Measurements from ENCODE around the gene SH2D7.

Gene SH2D7

DNA sequence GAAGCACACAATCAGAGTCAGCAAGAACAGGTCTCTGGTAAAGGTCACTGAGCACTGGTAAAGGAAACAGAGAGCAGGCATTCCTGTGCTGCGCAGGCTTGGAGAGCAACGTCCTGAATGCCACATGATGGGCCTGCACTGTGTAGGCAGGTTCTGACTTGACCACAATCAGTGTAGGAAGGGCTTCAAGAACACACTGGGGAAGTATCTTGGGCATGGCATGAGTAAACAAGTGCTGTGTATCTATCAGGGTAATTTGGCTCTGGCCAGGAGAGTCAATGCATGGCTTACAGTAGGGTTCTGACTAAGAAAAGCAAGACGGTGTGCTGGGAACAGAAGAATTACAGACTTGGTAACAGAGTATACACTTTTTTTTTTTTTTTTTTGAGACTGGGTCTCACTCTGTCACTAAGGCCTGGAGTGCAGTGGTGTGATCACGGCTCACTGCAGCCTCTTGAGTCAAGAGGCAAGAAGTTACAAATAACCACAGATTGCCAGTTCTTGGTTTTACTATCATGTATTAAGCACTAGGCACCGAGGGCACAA lies 45.5 kb upstream of the SH2D7 start:
- peak overlapping the region; percentile 86 for H3K27ac ChIP-seq (replicated peaks)
- DNase-seq (ENCODE audit: low read depth in 1 of 2, low spot score in 1 of 2) = peak; percentile 51 to 73
- H3K4me3 ChIP-seq (replicated peaks; ENCODE audit: insufficient read depth, low read length) = no peak overlapping the region
- TF ChIP-seq GABPA (IDR thresholded peaks at IDR 0.05; ENCODE audit: low read depth) (no peak), POLR2AphosphoS5 (IDR thresholded peaks at IDR 0.05; ENCODE audit: low read depth) (peak; percentile 61)
- H3K27me3 ChIP-seq (ENCODE audit: insufficient read depth, poor library complexity, severe bottlenecking) = no peaks in the 10 kb centered on the region

DNA sequence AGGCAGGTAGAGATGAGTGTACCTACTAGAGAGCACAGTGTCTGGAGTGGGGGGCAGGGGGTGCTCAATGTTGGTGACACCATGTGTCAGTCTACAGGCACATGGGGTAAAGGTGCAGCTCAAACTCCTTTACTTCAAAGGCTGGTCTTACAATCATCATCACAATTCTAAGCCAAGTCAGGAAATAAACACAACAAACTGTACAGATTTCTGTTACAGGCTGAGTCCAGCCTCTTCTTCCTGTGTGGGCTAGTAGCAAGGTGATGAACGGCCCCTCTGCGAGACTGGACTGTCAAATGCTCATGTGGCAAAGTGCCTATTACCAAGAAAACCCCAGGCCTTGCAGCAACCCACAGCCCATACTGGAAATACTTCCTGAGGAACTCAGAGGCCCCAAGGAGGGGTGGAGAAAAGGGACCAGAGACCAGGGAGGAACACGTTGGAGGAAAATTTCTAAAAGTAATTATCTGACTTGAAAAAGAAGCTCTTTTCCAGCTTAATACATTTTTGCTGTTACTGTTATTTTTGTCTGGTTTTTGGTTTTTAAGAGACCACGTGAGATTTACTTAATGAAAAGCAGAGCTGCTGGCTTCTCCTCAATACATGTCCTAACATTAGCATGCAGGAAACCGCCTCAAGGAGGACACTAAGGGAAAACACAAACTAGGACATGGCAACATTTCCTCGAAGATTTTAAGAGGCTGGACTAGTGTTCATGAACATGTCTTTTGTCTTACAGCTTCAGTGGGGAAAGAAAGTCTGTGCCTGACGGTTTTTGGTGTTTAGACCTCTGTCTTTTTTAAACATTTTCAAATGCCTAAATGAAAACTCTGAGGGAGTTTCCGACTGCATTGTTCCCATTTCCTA lies 44.4 kb upstream of the SH2D7 start:
- H3K27me3 ChIP-seq (ENCODE audit: insufficient read depth, poor library complexity, severe bottlenecking) = no peaks in the 10 kb centered on the region
- peak in 1 of 2 experiments; percentile 96 for DNase-seq (ENCODE audit: low read depth in 1 of 2, low spot score in 1 of 2)
- peak; percentile 77 for TF ChIP-seq SPI1 (IDR thresholded peaks at IDR 0.05; ENCODE audit: borderline replicate concordance, low read depth)
- TF ChIP-seq, protein P1, sequence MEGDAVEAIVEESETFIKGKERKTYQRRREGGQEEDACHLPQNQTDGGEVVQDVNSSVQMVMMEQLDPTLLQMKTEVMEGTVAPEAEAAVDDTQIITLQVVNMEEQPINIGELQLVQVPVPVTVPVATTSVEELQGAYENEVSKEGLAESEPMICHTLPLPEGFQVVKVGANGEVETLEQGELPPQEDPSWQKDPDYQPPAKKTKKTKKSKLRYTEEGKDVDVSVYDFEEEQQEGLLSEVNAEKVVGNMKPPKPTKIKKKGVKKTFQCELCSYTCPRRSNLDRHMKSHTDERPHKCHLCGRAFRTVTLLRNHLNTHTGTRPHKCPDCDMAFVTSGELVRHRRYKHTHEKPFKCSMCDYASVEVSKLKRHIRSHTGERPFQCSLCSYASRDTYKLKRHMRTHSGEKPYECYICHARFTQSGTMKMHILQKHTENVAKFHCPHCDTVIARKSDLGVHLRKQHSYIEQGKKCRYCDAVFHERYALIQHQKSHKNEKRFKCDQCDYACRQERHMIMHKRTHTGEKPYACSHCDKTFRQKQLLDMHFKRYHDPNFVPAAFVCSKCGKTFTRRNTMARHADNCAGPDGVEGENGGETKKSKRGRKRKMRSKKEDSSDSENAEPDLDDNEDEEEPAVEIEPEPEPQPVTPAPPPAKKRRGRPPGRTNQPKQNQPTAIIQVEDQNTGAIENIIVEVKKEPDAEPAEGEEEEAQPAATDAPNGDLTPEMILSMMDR (IDR thresholded peaks at IDR 0.05; ENCODE audit: insufficient read depth, low read length) = no peak
- TF ChIP-seq POLR2AphosphoS5 (IDR thresholded peaks at IDR 0.05; ENCODE audit: low read depth) = peak; percentile 78
- TF ChIP-seq, protein P2, sequence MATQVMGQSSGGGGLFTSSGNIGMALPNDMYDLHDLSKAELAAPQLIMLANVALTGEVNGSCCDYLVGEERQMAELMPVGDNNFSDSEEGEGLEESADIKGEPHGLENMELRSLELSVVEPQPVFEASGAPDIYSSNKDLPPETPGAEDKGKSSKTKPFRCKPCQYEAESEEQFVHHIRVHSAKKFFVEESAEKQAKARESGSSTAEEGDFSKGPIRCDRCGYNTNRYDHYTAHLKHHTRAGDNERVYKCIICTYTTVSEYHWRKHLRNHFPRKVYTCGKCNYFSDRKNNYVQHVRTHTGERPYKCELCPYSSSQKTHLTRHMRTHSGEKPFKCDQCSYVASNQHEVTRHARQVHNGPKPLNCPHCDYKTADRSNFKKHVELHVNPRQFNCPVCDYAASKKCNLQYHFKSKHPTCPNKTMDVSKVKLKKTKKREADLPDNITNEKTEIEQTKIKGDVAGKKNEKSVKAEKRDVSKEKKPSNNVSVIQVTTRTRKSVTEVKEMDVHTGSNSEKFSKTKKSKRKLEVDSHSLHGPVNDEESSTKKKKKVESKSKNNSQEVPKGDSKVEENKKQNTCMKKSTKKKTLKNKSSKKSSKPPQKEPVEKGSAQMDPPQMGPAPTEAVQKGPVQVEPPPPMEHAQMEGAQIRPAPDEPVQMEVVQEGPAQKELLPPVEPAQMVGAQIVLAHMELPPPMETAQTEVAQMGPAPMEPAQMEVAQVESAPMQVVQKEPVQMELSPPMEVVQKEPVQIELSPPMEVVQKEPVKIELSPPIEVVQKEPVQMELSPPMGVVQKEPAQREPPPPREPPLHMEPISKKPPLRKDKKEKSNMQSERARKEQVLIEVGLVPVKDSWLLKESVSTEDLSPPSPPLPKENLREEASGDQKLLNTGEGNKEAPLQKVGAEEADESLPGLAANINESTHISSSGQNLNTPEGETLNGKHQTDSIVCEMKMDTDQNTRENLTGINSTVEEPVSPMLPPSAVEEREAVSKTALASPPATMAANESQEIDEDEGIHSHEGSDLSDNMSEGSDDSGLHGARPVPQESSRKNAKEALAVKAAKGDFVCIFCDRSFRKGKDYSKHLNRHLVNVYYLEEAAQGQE (IDR thresholded peaks at IDR 0.05; ENCODE audit: insufficient replicate concordance, low read depth) = peak; percentile 24
- no peak for TF ChIP-seq GABPA (IDR thresholded peaks at IDR 0.05; ENCODE audit: low read depth)
- H3K4me3 ChIP-seq (replicated peaks; ENCODE audit: insufficient read depth, low read length) = no peak overlapping the region
- peak overlapping the region; percentile 86 for H3K27ac ChIP-seq (replicated peaks)

DNA sequence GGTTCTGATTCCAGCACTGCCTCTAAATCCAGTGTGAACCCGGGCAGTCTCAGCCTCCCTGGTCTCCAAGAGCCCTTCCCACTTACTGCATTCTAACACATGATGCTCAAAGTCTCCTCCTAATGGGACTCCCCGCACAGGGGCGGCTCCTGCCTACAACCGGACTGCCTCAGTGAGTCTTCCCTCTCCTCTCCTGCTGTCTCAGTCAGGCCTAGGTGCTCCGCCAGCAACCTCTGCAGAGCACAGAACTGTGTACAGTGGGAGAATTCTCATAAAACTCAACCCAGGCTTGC lies 43.8 kb upstream of the SH2D7 start:
- H3K4me3 ChIP-seq (replicated peaks; ENCODE audit: insufficient read depth, low read length) = no peak overlapping the region
- H3K27ac ChIP-seq (replicated peaks) = peak overlapping the region; percentile 86
- DNase-seq (ENCODE audit: low read depth in 1 of 2, low spot score in 1 of 2) = no peak
- H3K27me3 ChIP-seq (ENCODE audit: insufficient read depth, poor library complexity, severe bottlenecking) = no peaks in the 10 kb centered on the region
- no peak for TF ChIP-seq SPI1 (IDR thresholded peaks at IDR 0.05; ENCODE audit: borderline replicate concordance, low read depth)
- TF ChIP-seq, protein P1 (IDR thresholded peaks at IDR 0.05; ENCODE audit: insufficient read depth, low read length) = no peak
- TF ChIP-seq, protein P2 (IDR thresholded peaks at IDR 0.05; ENCODE audit: insufficient replicate concordance, low read depth) = no peak
- TF ChIP-seq GABPA (IDR thresholded peaks at IDR 0.05; ENCODE audit: low read depth) = no peak
- no peak for TF ChIP-seq POLR2AphosphoS5 (IDR thresholded peaks at IDR 0.05; ENCODE audit: low read depth)

DNA sequence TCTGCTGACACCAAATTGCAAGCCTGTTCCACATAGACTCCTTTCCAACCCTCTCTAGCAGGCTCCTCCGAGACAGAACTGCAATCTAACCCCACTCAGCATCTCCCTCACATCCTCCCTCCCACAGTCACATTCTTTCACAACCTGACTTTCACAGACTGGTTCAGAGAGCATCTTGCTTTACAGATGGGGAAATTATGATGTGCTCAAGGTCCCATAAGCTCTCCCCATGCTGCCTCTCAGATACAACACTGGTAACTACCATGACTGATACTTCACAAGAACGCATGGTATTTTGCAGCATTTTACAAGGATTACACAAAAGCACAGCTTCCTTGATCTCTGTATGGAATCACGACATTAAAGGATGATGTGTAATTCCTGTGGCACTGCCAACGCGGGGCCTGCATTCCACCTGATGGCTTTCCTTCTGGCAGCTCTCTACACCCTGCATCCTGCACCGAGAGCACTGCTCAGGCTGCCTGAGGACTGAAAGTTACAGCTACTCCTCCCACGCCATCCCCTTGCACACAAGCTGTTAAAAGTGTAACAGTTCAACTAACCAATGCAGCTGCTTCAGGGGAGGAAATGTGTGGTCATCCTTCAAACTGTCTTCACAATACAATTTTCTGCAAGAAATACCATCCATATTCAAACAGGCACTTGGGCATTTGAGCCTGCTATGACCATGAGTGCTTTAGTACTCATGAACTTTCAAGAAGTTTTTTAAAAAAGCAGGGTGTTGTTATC lies 42.5 kb upstream of the SH2D7 start:
- TF ChIP-seq GABPA (IDR thresholded peaks at IDR 0.05; ENCODE audit: low read depth) = no peak
- TF ChIP-seq SPI1 (IDR thresholded peaks at IDR 0.05; ENCODE audit: borderline replicate concordance, low read depth) = no peak
- TF ChIP-seq POLR2AphosphoS5 (IDR thresholded peaks at IDR 0.05; ENCODE audit: low read depth) = peak; percentile 84
- DNase-seq (ENCODE audit: low read depth in 1 of 2, low spot score in 1 of 2) = peak; percentile 65 to 86
- Histone ChIP-seq H3K27me3 (ENCODE audit: insufficient read depth, poor library complexity, severe bottlenecking) (no peaks in the 10 kb centered on the region), H3K27ac (replicated peaks) (peak overlapping the region; percentile 86), H3K4me3 (replicated peaks; ENCODE audit: insufficient read depth, low read length) (no peak overlapping the region)

Data from HL-60 (cell line).